ENCODE measurements around the gene FBXO31. TPM values are rescaled to one million over a fixed set of nuclear protein-coding genes. Genes with fewer than 3 reads are reported as not detected.

FBXO31 gene
- total and polyA plus RNA-seq, 2 donors (not counting 1 experiment from before 2014, with no cell fraction given), result 17.8 to 32.9 TPM

DNA sequence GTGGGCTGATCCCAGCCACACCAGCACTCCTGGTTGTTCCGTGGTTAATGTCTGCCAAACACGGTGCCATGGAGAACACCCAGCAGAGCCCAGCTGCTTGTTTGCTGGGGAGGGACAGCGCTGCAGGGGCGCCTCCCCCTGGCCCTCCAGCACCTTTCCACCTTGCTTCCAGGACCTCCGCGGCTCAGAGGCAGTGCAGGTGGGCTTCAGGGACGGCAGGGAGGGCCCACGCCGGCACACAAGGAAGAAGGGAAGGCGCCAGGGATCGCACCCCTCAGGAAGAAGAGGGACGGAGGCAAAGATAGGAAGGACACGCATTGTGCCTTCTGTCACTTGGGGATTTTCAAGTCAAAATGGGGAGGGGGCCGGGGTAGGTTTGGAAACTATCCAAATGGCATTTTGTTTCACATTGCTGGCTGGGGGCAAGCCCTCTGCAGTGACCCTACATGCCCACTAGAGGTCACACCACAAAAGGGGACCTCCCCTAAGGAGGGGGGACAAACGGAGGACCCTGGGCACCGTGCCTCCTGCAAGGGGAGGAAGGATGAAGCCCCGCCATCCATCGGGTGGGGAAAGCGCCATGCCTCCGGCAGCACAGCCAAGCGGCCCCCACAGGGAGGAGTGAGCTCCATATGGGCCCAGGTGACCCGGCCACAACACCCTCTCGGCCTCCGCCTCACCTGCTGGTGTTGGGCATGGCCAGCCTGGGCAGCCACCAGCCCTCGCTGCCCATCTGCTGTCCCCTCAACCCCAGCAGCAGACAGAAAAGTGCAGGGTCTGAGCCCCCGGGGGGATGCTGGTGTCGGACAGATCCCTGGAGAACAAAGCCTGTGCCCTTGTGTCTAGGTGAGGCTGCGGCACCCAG, 58.9 kb downstream of the FBXO31 start:
- POLR2A ChIA-PET, result no interaction called here
- peaks cover 13% of the 10 kb centered on the region for H4K20me1 ChIP-seq (ENCODE audit: control insufficient read depth, insufficient read depth, low read length, poor library complexity, severe bottlenecking)
- no peak overlapping the region for H3K4me3 ChIP-seq (ENCODE audit: control extremely low read depth in 1 of 5, extremely low read depth in 1 of 5, insufficient read depth in 1 of 5, low read depth in 2 of 5, low read length in 4 of 5)
- Mint-ChIP-seq H3K27me3 (no peaks in the 10 kb centered on the region), H3K4me1 (peaks cover 4% of the 10 kb centered on the region), H3K9me3 (ENCODE audit: insufficient read depth) (no peaks in the 10 kb centered on the region), H3K4me3 (no peak overlapping the region), H3K27ac (no peak overlapping the region)
- peak; percentile 88 for TF ChIP-seq CTCF (IDR thresholded peaks at IDR 0.05)
- TF ChIP-seq EZH2 (IDR thresholded peaks at IDR 0.05; ENCODE audit: borderline replicate concordance, insufficient read depth, low read depth, low read length, poor library complexity, severe bottlenecking), result no peak
- peak; percentile 94 for ATAC-seq (ENCODE audit: low read depth)
- peak overlapping the region; percentile 32 for H3K4me2 ChIP-seq (replicated peaks; ENCODE audit: low read depth, low read length, poor library complexity, severe bottlenecking)
- peak; percentile 69 for DNase-seq
- no peaks in the 10 kb centered on the region for H3K9me3 ChIP-seq (ENCODE audit: control extremely low read depth in 1 of 3, control insufficient read depth in 2 of 3, insufficient read depth in 1 of 3, low read length in 2 of 3)
- H3K27ac ChIP-seq (ENCODE audit: low read length in 2 of 2), result no peak overlapping the region
- peaks cover 0 to 4% of the 10 kb centered on the region in 2 donors for H3K4me1 ChIP-seq (ENCODE audit: control insufficient read depth in 2 of 2, insufficient read depth in 2 of 2, low read length in 2 of 2)
- peaks cover 0 to 7% of the 10 kb centered on the region in 2 experiments for H3K36me3 ChIP-seq (replicated peaks in 1 of 2; ENCODE audit: control extremely low read depth in 1 of 2, control insufficient read depth in 1 of 2, extremely low read depth in 1 of 2, insufficient read depth in 2 of 2, low read length in 1 of 2)
- peaks cover 5% of the 10 kb centered on the region for H3K79me2 ChIP-seq (ENCODE audit: control insufficient read depth, insufficient read depth, low read length)
- H2AFZ ChIP-seq (ENCODE audit: insufficient read depth, low read depth, low read length, poor library complexity, severe bottlenecking), result no peak overlapping the region
- no peak overlapping the region for H3K9ac ChIP-seq (ENCODE audit: low read length)
- WGBS (ENCODE audit: insufficient coverage), result 65% methylated on average over 25 of the region's 28 CpGs
- CTCF ChIA-PET, result interaction anchor here (0.8 to 3.1 kb wide), 8 partner anchors 10 to 311 kb away, joined by 3 to 16 read pairs (median 7); partner anchors contain the start of gene FBXO31
- no peaks in the 10 kb centered on the region for H3K27me3 ChIP-seq (replicated peaks in 1 of 4; ENCODE audit: control extremely low read depth in 1 of 4, control insufficient read depth in 3 of 4, insufficient read depth in 4 of 4, low read length in 3 of 4)
- intact Hi-C loops (cut with micrococcal nuclease), result loop anchor here (1.0 kb wide), 1 partner anchor 70 kb away; no protein-coding TSS in a partner anchor
